ENCODE results near the gene L3MBTL3. TPM values are rescaled to one million over a fixed set of nuclear protein-coding genes. Genes with fewer than 3 reads are reported as not detected.
"Not testable (repeated sequence)": the region's sequence is repeated elsewhere in the genome, so short reads cannot be mapped to it uniquely, and the experiment has no call there.

The L3MBTL3 gene
- total RNA-seq, 4 donors from 2014 or later: 4.2 to 12.8 (median 6.2) TPM

DNA sequence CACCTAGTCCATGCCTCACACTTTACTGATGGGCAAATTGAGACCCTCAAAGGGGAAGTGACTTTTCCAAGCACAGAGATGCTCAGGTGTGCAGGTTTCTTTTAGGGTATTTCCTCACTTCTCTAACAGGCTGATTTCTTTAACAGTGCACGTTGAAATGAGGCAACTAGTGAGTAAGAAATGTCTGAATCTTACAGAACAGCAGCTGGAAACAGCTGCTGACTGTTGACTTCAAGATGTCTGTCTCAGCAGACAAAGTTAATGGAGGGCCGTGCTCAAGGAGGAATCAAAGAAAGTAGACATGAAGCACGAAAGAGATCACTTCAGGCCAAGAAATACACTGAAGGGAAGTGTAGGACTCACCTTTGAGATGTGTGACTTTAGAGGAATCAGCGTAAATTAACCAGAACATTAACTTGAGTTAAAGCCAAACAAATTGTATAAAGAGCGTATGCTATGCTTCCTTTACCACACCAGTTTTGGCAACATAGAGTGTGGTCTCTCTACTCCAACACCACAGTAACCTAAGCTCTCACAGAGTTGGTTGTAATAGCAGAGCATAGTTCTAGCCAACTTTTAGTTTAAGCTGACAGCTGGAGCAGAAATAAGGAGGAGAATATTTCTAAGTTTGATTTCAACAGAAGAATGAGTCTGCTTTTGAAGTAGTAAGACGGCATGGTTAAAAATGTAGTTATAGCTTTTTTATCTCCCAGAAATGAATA is 143.5 kb downstream of the L3MBTL3 start:
- Histone ChIP-seq H3K9me3 (peaks cover 4% of the 10 kb centered on the region), H3K4me1 (no peaks in the 10 kb centered on the region), H3K27me3 (no peaks in the 10 kb centered on the region), H3K27ac (no peak overlapping the region), H3K4me3 (no peak overlapping the region), H3K36me3 (no peaks in the 10 kb centered on the region)
- TF ChIP-seq POLR2AphosphoS5 (IDR thresholded peaks at IDR 0.05): no peak
- TF ChIP-seq EP300 (IDR thresholded peaks at IDR 0.05): no peak
- no peak for TF ChIP-seq POLR2A (IDR thresholded peaks at IDR 0.05)
- TF ChIP-seq CTCF (IDR thresholded peaks at IDR 0.05): no peak
- 48% methylated on average over 6 of the region's 6 CpGs for WGBS
- DNase-seq (ENCODE audit: low spot score in 2 of 2): no peak

- no peak for TF ChIP-seq POLR2AphosphoS5 (IDR thresholded peaks at IDR 0.05)
- TF ChIP-seq EP300 (IDR thresholded peaks at IDR 0.05): no peak
- TF ChIP-seq CTCF (IDR thresholded peaks at IDR 0.05): no peak
- no peak for TF ChIP-seq POLR2A (IDR thresholded peaks at IDR 0.05)
- H3K27ac ChIP-seq: no peak overlapping the region
- no peak for DNase-seq (ENCODE audit: low spot score in 2 of 2)
- H3K4me3 ChIP-seq: no peak overlapping the region
- no peaks in the 10 kb centered on the region for H3K27me3 ChIP-seq
- no peaks in the 10 kb centered on the region for H3K4me1 ChIP-seq
- H3K36me3 ChIP-seq: no peaks in the 10 kb centered on the region
- 83% methylated on average over 2 of the region's 2 CpGs for WGBS
- peaks cover 4% of the 10 kb centered on the region for H3K9me3 ChIP-seq
These were observed 144.0 kb downstream of the L3MBTL3 start for GRCh38 chr6:130162421-130162820.

GRCh38 chr6:130163266-130163665 is 144.9 kb downstream of the L3MBTL3 start:
- 90% methylated on average over 2 of the region's 2 CpGs for WGBS

GRCh38 chr6:130164251-130164650 is 145.9 kb downstream of the L3MBTL3 start:
- TF ChIP-seq EP300 (IDR thresholded peaks at IDR 0.05): no peak
- no peak for TF ChIP-seq POLR2A (IDR thresholded peaks at IDR 0.05)
- no peak for TF ChIP-seq CTCF (IDR thresholded peaks at IDR 0.05)
- TF ChIP-seq POLR2AphosphoS5 (IDR thresholded peaks at IDR 0.05): no peak
- DNase-seq (ENCODE audit: low spot score in 2 of 2): no peak

More at GRCh38 chr6:130163266-130163665, 144.9 kb downstream of the L3MBTL3 start:
- peaks cover 4% of the 10 kb centered on the region for H3K9me3 ChIP-seq
- no peak for DNase-seq (ENCODE audit: low spot score in 2 of 2)
- H3K36me3 ChIP-seq: no peaks in the 10 kb centered on the region
- TF ChIP-seq POLR2A (IDR thresholded peaks at IDR 0.05) (no peak), POLR2AphosphoS5 (IDR thresholded peaks at IDR 0.05) (no peak)
- H3K4me1 ChIP-seq: no peaks in the 10 kb centered on the region
- H3K4me3 ChIP-seq: no peak overlapping the region
- H3K27ac ChIP-seq: no peak overlapping the region
- no peaks in the 10 kb centered on the region for H3K27me3 ChIP-seq

GRCh38 chr6:130167655-130168054 is 149.3 kb downstream of the L3MBTL3 start:
- DNase-seq (ENCODE audit: low spot score in 2 of 2): no peak
- H3K4me1 ChIP-seq: no peaks in the 10 kb centered on the region
- WGBS: 39% methylated on average over 5 of the region's 5 CpGs
- H3K27me3 ChIP-seq: no peaks in the 10 kb centered on the region
- H3K9me3 ChIP-seq: no peaks in the 10 kb centered on the region
- no peak for TF ChIP-seq CTCF (IDR thresholded peaks at IDR 0.05)
- no peak for TF ChIP-seq EP300 (IDR thresholded peaks at IDR 0.05)
- no peak for TF ChIP-seq POLR2AphosphoS5 (IDR thresholded peaks at IDR 0.05)
- no peak for TF ChIP-seq POLR2A (IDR thresholded peaks at IDR 0.05)
- no peaks in the 10 kb centered on the region for H3K36me3 ChIP-seq
- no peak overlapping the region for H3K27ac ChIP-seq
- H3K4me3 ChIP-seq: no peak overlapping the region

More at GRCh38 chr6:130164251-130164650, 145.9 kb downstream of the L3MBTL3 start:
- Histone ChIP-seq H3K4me1 (no peaks in the 10 kb centered on the region), H3K36me3 (no peaks in the 10 kb centered on the region), H3K9me3 (no peaks in the 10 kb centered on the region), H3K27me3 (no peaks in the 10 kb centered on the region), H3K4me3 (no peak overlapping the region), H3K27ac (no peak overlapping the region)
- 70% methylated on average over 4 of the region's 4 CpGs for WGBS

GRCh38 chr6:130170160-130170559 is 151.8 kb downstream of the L3MBTL3 start:
- not testable (repeated sequence) for H3K36me3 ChIP-seq; H3K27ac ChIP-seq; H3K4me1 ChIP-seq; H3K27me3 ChIP-seq; DNase-seq (ENCODE audit: low spot score in 2 of 2); H3K4me3 ChIP-seq; H3K9me3 ChIP-seq
- WGBS: 96% methylated on average over 4 of the region's 4 CpGs

DNA sequence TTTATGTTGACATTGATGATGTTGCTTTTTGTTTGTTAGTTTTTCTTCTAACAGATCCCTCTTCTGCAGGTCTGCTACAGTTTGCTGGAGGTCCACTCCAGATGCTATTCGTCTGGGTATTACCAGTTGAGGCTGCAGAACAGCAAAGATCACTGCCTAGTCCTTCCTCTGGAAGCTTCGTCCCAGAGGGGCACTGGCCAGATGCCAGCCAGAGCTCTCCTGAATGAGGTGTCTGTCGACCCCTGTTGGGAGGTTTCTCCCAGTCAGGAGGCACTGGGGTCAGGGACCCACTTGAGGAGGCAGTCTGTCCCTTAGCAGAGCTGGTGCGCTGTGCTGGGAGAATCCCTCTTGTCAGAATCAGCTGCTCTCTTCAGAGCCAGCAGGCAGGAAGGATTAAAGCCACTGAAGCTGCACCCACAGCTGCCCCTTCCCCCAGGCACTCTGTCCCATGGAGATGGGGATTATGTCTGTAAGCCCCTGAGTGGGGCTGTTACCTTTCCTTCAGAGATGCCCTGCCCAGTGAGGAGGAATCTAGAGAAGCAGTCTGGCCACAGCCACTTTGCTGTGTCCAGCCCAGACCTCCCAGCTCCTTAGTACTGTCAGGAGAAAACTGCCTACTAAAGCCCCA is 155.1 kb downstream of the L3MBTL3 start:
- H3K27me3 ChIP-seq, H3K27ac ChIP-seq: not testable (repeated sequence)
- WGBS: 82% methylated on average over 3 of the region's 4 CpGs

More for the DNA sequence above, 155.1 kb downstream of the L3MBTL3 start:
- H3K36me3 ChIP-seq; H3K9me3 ChIP-seq; H3K4me3 ChIP-seq; DNase-seq (ENCODE audit: low spot score in 2 of 2); H3K4me1 ChIP-seq: not testable (repeated sequence)
